H9 (cell line): ENCODE results near the gene INTS3. TPM values are rescaled to one million over a fixed set of nuclear protein-coding genes. Genes with fewer than 3 reads are reported as not detected.

ENCODE experiments used
- DNase-seq: peaks from one replicate; pipeline ENCODE4 v3.0.0-alpha.2; 2017
- H2AFZ ChIP-seq: one replicate; pipeline ENCODE4 v1.6.1; 2013; ENCODE audit warnings: mild to moderate bottlenecking, low read length, control low read depth, moderate library complexity
- H2AK5ac ChIP-seq: 2 replicates; pipeline ENCODE4 v1.6.1; 2013; ENCODE audit warnings: low read length, control low read depth, mixed read lengths; ENCODE audit not compliant: insufficient read length
- H2BK120ac ChIP-seq: one replicate; pipeline ENCODE4 v1.6.1; 2013; ENCODE audit warnings: low read depth, mild to moderate bottlenecking, low read length, control low read depth, inconsistent platforms; ENCODE audit not compliant: poor library complexity, severe bottlenecking
- H2BK12ac ChIP-seq: 2 replicates; pipeline ENCODE4 v1.6.1; 2013; ENCODE audit warnings: low read length, control low read depth, mixed read lengths, low read depth; ENCODE audit not compliant: insufficient read length
- H2BK15ac ChIP-seq: 2 replicates; pipeline ENCODE4 v1.6.1; 2013; ENCODE audit warnings: low read depth, low read length, control low read depth
- H2BK20ac ChIP-seq: one replicate; pipeline ENCODE4 v1.6.1; 2013; ENCODE audit warnings: low read depth, mild to moderate bottlenecking, low read length, control low read depth, inconsistent platforms; ENCODE audit not compliant: poor library complexity, severe bottlenecking
- H2BK5ac ChIP-seq: 2 replicates; pipeline ENCODE4 v1.6.1; 2013; ENCODE audit warnings: low read length, control low read depth, mixed read lengths; ENCODE audit not compliant: insufficient read length
- H3K14ac ChIP-seq: 2 replicates; pipeline ENCODE4 v1.6.1; 2013; ENCODE audit warnings: low read length, control low read depth; ENCODE audit not compliant: insufficient read depth
- H3K18ac ChIP-seq: 2 replicates; pipeline ENCODE4 v1.6.1; 2013; ENCODE audit warnings: low read depth, mild to moderate bottlenecking, mixed read lengths, low read length, control low read depth; ENCODE audit not compliant: insufficient read length
- H3K23ac ChIP-seq: 2 replicates; pipeline ENCODE4 v1.6.1; 2013; ENCODE audit warnings: low read length, control low read depth, mixed read lengths, low read depth; ENCODE audit not compliant: insufficient read length
- H3K23me2 ChIP-seq: 2 replicates; pipeline ENCODE4 v1.6.1; 2013; ENCODE audit warnings: low read depth, mild to moderate bottlenecking, mixed read lengths, low read length, control low read depth; ENCODE audit not compliant: insufficient read length, poor library complexity, severe bottlenecking
- H3K27ac ChIP-seq: 2 replicates; pipeline ENCODE4 v1.5.1; 2013; ENCODE audit warnings: low read length, control low read depth, mixed read lengths, low read depth; ENCODE audit not compliant: insufficient read length
- H3K27me3 ChIP-seq: 2 replicates; pipeline ENCODE4 v1.6.1; 2013; ENCODE audit warnings: low read length, control low read depth, inconsistent platforms; ENCODE audit not compliant: insufficient read depth
- H3K4ac ChIP-seq: 2 replicates; pipeline ENCODE4 v1.6.1; 2013; ENCODE audit warnings: low read depth, mild to moderate bottlenecking, control low read depth, inconsistent platforms, low read length, moderate library complexity
- H3K4me1 ChIP-seq: 2 replicates; pipeline ENCODE4 v1.6.1; 2013; ENCODE audit warnings: low read length, control low read depth, inconsistent platforms; ENCODE audit not compliant: insufficient read depth
- H3K4me2 ChIP-seq: 2 replicates; pipeline ENCODE4 v1.6.1; 2013; ENCODE audit warnings: low read length, control low read depth, mixed read lengths; ENCODE audit not compliant: insufficient read length, insufficient read depth
- H3K56ac ChIP-seq: 2 replicates; pipeline ENCODE4 v1.6.1; 2013; ENCODE audit warnings: low read depth, mild to moderate bottlenecking, mixed read lengths, low read length, control low read depth; ENCODE audit not compliant: insufficient read length
- H3K79me1 ChIP-seq: 2 replicates; pipeline ENCODE4 v1.6.1; 2013; ENCODE audit warnings: low read depth, mild to moderate bottlenecking, moderate library complexity, low read length, control low read depth, inconsistent platforms; ENCODE audit not compliant: insufficient read depth, poor library complexity, severe bottlenecking
- H3K79me2 ChIP-seq: 2 replicates; pipeline ENCODE4 v1.6.1; 2013; ENCODE audit warnings: low read length, control low read depth, inconsistent platforms; ENCODE audit not compliant: insufficient read depth
- H3K9ac ChIP-seq: 2 replicates; pipeline ENCODE4 v1.6.1; 2013; ENCODE audit warnings: low read length, control low read depth, mixed read lengths; ENCODE audit not compliant: insufficient read length; ENCODE audit errors: extremely low read depth
- H3K9me3 ChIP-seq: one replicate; pipeline ENCODE4 v1.6.1; 2013; ENCODE audit warnings: low read depth, low read length, inconsistent platforms; ENCODE audit not compliant: control insufficient read depth
- H3T11ph ChIP-seq: one replicate; pipeline ENCODE4 v1.6.1; 2013; ENCODE audit warnings: mild to moderate bottlenecking, low read length, control low read depth, inconsistent platforms
- H4K20me1 ChIP-seq: one replicate; pipeline ENCODE4 v1.6.1; 2013; ENCODE audit not compliant: control insufficient read depth, insufficient read length, insufficient read depth
- H4K5ac ChIP-seq: 2 replicates; pipeline ENCODE4 v1.6.1; 2013; ENCODE audit warnings: low read depth, mild to moderate bottlenecking, mixed read lengths, low read length, control low read depth; ENCODE audit not compliant: insufficient read length
- H4K8ac ChIP-seq: replicated peaks from 2 replicates; pipeline ENCODE4 v1.6.1; 2013; ENCODE audit warnings: low read length, control low read depth, mixed read lengths, low read depth; ENCODE audit not compliant: insufficient read length
- H4K91ac ChIP-seq: 2 replicates; pipeline ENCODE4 v1.6.1; 2013; ENCODE audit warnings: low read depth, mild to moderate bottlenecking, moderate library complexity, mixed read lengths, low read length, control low read depth; ENCODE audit not compliant: insufficient read length
- H3K27ac Mint-ChIP-seq, 3 experiments: 2 replicates in 2 of 3; 3 replicates in 1 of 3; pipeline ENCODE4 v1.8.0; 2020 to 2021; ENCODE audit warnings: mixed read lengths in 3 of 3, mild to moderate bottlenecking in 1 of 3, moderate library complexity in 1 of 3
- H3K27me3 Mint-ChIP-seq: 2 replicates; pipeline ENCODE4 v1.8.0; 2021; ENCODE audit warnings: low read depth, mild to moderate bottlenecking, moderate library complexity, mixed read lengths
- H3K36me3 Mint-ChIP-seq, 3 experiments: 2 replicates in 2 of 3; 3 replicates in 1 of 3; pipeline ENCODE4 v1.8.0; 2020 to 2021; ENCODE audit warnings: low read depth in 3 of 3, mixed read lengths in 3 of 3; ENCODE audit not compliant: insufficient read depth in 1 of 3
- H3K4me1 Mint-ChIP-seq, 2 experiments: 2 replicates each; pipeline ENCODE4 v1.8.0; 2020; ENCODE audit warnings: mixed read lengths in 2 of 2
- H3K4me3 Mint-ChIP-seq, 2 experiments: 2 replicates in 1 of 2; 3 replicates in 1 of 2; pipeline ENCODE4 v1.8.0; 2020 to 2021; ENCODE audit warnings: mild to moderate bottlenecking in 2 of 2, mixed read lengths in 2 of 2, moderate library complexity in 1 of 2
- H3K9me3 Mint-ChIP-seq, 2 experiments: 2 replicates in 1 of 2; 3 replicates in 1 of 2; pipeline ENCODE4 v1.8.0; 2020; ENCODE audit warnings: mild to moderate bottlenecking in 2 of 2, mixed read lengths in 2 of 2, moderate library complexity in 1 of 2
- CTCF ChIP-seq: fragments of 200-600 bp; sonication (generic); conservative IDR thresholded peaks from 3 replicates; pipeline ENCODE4 v1.8.0; 2021; ENCODE audit warnings: antibody characterized with exemption, mild to moderate bottlenecking
- WGBS: extraction: QIAGEN DNeasy Blood & Tissue Kit; methylation state at CpG from one replicate; pipeline ENCODE4 v1.1.7; 2013; ENCODE audit warnings: missing lambda C conversion rate, low lambda C conversion rate, mixed read lengths; ENCODE audit not compliant: insufficient read length; ENCODE audit errors: extremely low coverage; 5-methylcytosine and 5-hydroxymethylcytosine counted together
- total RNA-seq: library from RNA; stranded (reverse); gene quantifications from 2 replicates; pipeline ENCODE4 v1.2.1, GENCODE V29; 2021

The INTS3 gene
- total RNA-seq, 1 experiment from 2014 or later, result 67.1 TPM

DNA sequence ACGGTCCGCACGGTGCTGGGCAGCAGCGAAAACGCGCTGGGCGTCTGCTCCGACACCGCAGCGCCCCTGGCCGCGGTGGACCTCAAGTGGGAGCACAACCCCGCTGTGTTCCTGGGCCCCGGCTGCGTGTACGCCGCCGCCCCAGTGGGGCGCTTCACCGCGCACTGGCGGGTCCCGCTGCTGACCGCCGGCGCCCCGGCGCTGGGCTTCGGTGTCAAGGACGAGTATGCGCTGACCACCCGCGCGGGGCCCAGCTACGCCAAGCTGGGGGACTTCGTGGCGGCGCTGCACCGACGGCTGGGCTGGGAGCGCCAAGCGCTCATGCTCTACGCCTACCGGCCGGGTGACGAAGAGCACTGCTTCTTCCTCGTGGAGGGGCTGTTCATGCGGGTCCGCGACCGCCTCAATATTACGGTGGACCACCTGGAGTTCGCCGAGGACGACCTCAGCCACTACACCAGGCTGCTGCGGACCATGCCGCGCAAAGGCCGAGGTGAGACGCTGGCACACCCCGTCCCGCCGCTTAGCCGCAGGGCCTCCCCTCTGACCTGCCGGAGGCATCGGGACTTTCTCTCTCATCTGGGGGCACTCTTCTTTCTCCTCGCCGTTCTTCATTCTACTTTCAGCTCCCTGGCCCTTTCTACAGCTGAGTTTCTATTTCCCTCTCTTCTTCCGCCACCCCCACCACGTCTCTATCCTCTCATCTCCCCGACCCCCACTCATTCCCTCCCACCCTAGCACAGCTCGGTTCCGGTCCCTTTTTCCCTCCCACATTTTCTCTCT lies 48.3 kb upstream of the INTS3 start:
- no peak overlapping the region for H3K4ac ChIP-seq
- peaks cover 3% of the 10 kb centered on the region; the same call in 1 of the 2 replicates for H3K27me3 ChIP-seq
- H3K14ac ChIP-seq, result no peak overlapping the region; the same call in 1 of the 2 replicates
- no peak overlapping the region for H2BK120ac ChIP-seq
- peaks cover 0 to 19% (median 8%) of the 10 kb centered on the region in 3 experiments; a peak in 3 of 7 replicates for H3K36me3 Mint-ChIP-seq
- no peak overlapping the region for H4K91ac ChIP-seq
- no peaks in the 10 kb centered on the region for H4K20me1 ChIP-seq
- no peak overlapping the region for H3K27ac ChIP-seq
- H2AK5ac ChIP-seq, result no peak overlapping the region
- H3K4me2 ChIP-seq, result peak overlapping the region; percentile 65
- DNase-seq, result no peak
- peaks cover 26% of the 10 kb centered on the region for H3K23me2 ChIP-seq
- peaks cover 23 to 24% of the 10 kb centered on the region in 2 experiments for H3K4me1 Mint-ChIP-seq
- no peaks in the 10 kb centered on the region for H3K79me1 ChIP-seq
- H3K79me2 ChIP-seq, result no peaks in the 10 kb centered on the region
- no peaks in the 10 kb centered on the region for H3K4me1 ChIP-seq
- no peak overlapping the region for H3K23ac ChIP-seq
- no peak overlapping the region for H4K8ac ChIP-seq
- H2BK5ac ChIP-seq, result no peak overlapping the region
- no peak overlapping the region for H4K5ac ChIP-seq
- H3T11ph ChIP-seq, result no peak overlapping the region
- H3K4me3 Mint-ChIP-seq, result peak overlapping the region; percentile 74 to 86
- peaks cover 44% of the 10 kb centered on the region for H3K27me3 Mint-ChIP-seq
- H3K9ac ChIP-seq, result no peak overlapping the region
- no peak overlapping the region for H3K56ac ChIP-seq
- H2BK15ac ChIP-seq, result no peak overlapping the region
- H3K9me3 Mint-ChIP-seq, result no peaks in the 10 kb centered on the region
- H2BK20ac ChIP-seq, result no peak overlapping the region
- no peak overlapping the region for H3K18ac ChIP-seq
- no CpG with 5 or more reads among the region's 73 CpGs for whole genome bisulfite sequencing
- no peak overlapping the region for H3K27ac Mint-ChIP-seq
- H3K9me3 ChIP-seq, result no peaks in the 10 kb centered on the region
- no peak overlapping the region for H2BK12ac ChIP-seq
- no peak overlapping the region for H2AFZ ChIP-seq
- peak; percentile 42; the same call in 2 of the 3 replicates for TF ChIP-seq CTCF
